ENCODE measurements around the gene DCTN4.

- TF ChIP-seq CTCF (conservative IDR thresholded peaks at IDR 0.05; ENCODE audit: low read depth, low read length) (no peak), EZH2 (IDR thresholded peaks at IDR 0.05; ENCODE audit: borderline replicate concordance, low read depth, low read length, poor library complexity, severe bottlenecking) (no peak)
Measured at GRCh38 chr5:150789943-150790611, 31.3 kb upstream of the DCTN4 start.

All from A673 (cell line).